C4-2B (cell line): ENCODE measurements around the gene ARHGAP22.

Experiments used
- H3K27ac ChIP-seq: fragments of 450-650 bp; 2 replicates; pipeline ENCODE4 v1.5.1; 2017
- CTCF ChIP-seq: fragments of 450-650 bp; conservative IDR thresholded peaks from 2 replicates; pipeline ENCODE4 v1.5.1; 2017; ENCODE audit warnings: mild to moderate bottlenecking
- ZFX ChIP-seq: fragments of 450-650 bp; IDR thresholded peaks from 2 replicates; pipeline ENCODE4 v1.6.1; 2017

The ARHGAP22 gene

GRCh38 chr10:48590945-48591344 is 13.9 kb downstream of the ARHGAP22 start:
- TF ChIP-seq ZFX (no peak), CTCF (no peak)
- no peak overlapping the region for H3K27ac ChIP-seq

- H3K27ac ChIP-seq: no peak overlapping the region
- TF ChIP-seq ZFX (no peak), CTCF (no peak)
Measured at GRCh38 chr10:48589266-48589665, 15.6 kb downstream of the ARHGAP22 start.

GRCh38 chr10:48587819-48588218 is 17.1 kb downstream of the ARHGAP22 start:
- H3K27ac ChIP-seq: no peak overlapping the region
- TF ChIP-seq ZFX (no peak), CTCF (no peak)

GRCh38 chr10:48587101-48587500 is 17.8 kb downstream of the ARHGAP22 start:
- no peak overlapping the region for H3K27ac ChIP-seq
- TF ChIP-seq CTCF: no peak
- TF ChIP-seq ZFX: no peak

- no peak overlapping the region for H3K27ac ChIP-seq
- TF ChIP-seq ZFX: no peak
- no peak for TF ChIP-seq CTCF
Measured at GRCh38 chr10:48582970-48583369, 21.9 kb downstream of the ARHGAP22 start.

- no peak overlapping the region for H3K27ac ChIP-seq
- TF ChIP-seq ZFX (no peak), CTCF (no peak)
Measured at GRCh38 chr10:48580236-48580635, 24.6 kb downstream of the ARHGAP22 start.

- TF ChIP-seq CTCF (no peak), ZFX (no peak)
- no peak overlapping the region for H3K27ac ChIP-seq
Measured at GRCh38 chr10:48579251-48579960, 25.5 kb downstream of the ARHGAP22 start.
